T1000 (cell line): ENCODE measurements around the gene FAM50A.
"Not testable (repeated sequence)": the region's sequence is repeated elsewhere in the genome, so short reads cannot be mapped to it uniquely, and the experiment has no call there.

Experiments used
- DNase-seq: peaks from one replicate; lab custom pipeline; 2025; ENCODE audit warnings: mixed read lengths; lab: John Stamatoyannopoulos, UW

FAM50A gene

GRCh38 chrX:154484255-154485149 is 40.6 kb downstream of the FAM50A start:
- DNase-seq, result no peak

DNA sequence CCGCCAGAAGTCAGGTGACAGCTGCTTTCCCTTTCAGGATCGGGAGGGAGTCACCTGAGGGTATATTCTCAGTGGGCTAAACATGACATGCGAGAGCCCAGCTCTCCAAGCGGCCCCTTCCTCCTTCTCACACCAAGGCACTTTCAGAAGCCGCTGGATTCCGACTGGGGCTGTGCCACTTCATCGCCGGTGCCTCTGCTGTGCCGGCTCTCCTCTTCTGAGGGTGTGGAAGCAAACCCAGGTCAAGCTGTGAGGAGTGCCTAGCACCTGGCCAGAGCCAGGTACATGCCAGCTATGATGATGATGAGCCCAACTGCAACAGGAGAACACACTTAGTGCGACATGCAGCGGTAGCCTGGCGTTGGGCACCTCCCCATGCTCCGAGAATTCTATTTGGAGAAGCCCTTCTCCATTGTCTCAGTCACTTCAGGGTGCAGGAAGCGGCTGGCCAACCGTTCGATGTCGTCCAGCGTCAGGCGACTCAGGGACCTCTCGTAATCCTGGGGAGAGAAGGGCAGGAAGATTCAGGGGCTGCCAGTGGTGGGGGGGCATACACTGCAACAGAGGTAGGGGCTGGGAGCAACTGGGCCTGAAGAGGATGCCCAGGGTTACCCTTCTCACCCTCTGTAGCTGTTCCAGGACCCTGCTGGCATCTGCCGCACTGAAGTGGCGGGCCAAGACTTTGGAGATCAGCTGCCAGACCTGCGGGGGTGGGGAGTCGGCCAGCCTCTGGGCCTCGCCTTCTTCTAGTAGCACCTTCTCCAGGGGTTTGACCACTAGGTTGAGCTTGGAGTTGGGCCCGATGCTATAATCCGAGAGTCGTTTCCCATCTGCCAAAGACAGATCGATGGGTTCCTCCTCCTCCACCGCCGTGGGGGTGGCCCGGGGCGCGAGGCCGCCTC is 41.5 kb downstream of the FAM50A start:
- no peak for DNase-seq

DNA sequence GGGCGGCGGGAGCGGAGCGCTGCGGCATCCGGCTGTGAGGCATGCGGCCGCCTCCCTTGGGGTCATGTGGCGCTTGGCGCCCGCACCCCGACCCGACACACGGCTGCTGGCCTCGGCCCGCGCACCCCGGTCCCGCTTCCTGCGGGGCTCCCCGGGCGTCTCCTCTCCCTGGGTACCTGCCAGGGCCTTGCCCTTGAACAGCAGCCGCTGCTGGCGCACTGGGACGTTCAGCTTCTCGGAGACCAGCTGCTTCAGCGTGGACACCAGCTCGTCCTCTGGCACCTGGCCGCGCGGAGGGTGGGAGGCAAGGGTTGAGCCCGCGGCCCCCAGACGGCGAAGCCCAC is 42.1 kb downstream of the FAM50A start:
- no peak for DNase-seq

- DNase-seq, result no peak
These were observed 42.7 kb downstream of the FAM50A start, which contains the start of gene UBL4A for GRCh38 chrX:154486396-154487207. Gene UBL4A, minus strand, starts transcription at chrX:154486615. Its CDS starts 31 bp downstream, at chrX:154486584.

- DNase-seq, result no peak
These were observed 43.8 kb downstream of the FAM50A start for GRCh38 chrX:154487518-154488290.

DNA sequence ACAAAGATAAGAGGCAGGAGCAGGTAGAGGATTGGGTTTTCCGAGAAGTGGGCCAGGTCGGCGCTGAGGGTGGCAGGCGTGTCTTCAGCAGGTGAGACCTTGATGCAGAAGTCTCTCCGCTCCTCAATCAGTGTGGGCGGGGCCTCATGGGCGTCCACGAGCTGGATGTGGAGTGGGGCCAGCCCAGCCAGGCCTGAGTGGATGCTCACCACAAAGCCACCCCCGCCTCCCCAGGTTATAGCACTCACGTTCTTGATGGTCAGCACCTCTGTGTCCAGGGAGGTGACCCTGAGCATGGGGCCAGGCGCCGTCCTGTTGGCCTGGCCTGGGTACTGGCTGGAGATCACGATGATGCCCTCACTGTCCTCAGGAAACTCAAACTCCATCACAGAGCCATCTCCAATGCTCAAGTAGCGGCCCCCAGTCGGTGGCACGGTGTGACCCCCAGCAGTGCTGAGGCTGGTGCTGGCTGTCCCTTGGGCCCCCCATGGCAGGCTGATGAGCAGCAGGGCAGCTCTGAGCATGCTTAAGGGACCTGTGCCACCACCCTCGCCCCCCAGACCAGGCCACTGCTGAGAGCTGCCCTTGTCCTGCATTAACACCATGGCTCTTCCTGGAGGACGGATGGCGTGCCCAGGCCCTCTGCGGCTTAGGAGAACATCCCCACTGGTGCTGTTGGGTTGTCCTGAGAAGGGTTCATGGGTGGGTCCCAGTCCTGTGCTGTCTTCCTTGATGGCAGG is 44.6 kb downstream of the FAM50A start:
- no peak for DNase-seq

DNA sequence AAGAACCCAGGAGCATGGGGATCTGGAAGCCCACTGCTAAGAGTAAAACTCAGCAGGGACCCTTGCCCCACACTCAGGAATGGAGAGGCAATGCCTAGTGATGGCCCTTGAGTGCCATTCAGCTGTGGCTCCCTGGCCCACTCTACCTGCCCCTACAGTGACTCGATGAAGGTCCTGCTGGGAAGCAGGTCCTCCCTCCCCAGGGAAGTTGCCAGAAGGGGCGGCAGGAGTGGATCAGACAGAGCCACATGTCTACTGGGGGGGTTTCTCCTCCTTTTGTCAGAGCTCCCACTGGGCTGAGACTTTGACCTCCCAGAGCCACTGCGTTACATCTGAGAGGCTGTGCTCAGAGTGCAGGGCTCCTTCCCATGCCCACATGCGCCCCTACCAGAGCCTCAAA is 45.2 kb downstream of the FAM50A start:
- DNase-seq, result no peak

DNA sequence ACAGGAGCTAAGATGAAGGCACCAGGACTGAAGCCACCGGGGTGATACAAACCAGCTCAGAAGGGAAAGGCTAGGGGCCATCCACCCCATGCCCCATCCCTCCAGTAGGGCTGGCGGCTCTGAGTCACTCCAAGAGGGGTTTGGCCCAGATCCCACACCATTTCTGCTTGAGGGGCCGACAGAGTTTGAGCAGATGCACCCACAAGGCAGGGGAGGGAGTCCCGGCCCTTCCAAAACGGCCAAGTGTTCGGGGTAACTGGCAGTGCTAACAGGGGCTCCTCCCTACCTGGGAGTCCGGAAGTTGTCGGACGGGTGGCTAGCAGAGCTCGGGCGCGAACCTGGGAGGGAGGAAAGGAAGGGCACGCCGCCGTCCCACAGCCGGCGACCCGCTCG is 46.1 kb downstream of the FAM50A start:
- no peak for DNase-seq

DNA sequence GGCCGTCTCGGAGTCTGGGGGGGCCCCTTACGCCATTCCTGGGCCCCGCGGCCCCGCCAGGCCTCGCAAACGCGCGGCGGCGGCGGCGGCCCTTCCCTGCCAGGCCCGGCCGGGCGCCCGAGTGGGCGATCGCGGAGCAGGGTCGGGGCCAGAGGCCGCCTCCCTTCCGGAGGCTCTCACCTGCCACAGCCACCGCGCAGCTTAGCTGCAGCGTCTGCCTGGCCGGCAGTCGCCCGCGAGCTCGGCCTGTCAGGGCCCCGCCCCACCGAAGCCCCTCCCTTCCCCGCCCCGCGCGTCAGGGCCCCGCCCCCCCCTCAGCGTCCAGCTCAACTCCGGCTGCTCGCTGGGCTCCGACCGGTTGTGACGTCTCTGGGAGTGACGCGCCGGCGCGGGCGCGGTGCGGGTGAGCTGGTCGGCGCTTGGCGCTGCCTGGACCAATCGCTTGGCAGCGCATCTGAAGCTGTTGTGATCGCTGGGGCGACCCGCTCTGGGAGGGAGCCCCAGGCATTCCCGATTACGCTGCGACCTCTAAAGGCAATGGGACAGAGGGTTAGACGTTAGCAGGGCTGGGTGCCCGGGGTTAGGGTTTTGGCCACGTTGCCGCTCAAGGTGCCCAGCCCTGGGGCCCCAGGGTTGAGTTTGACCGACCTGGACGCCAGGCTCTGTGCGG is 46.6 kb downstream of the FAM50A start, which contains the start of gene SLC10A3:
SLC10A3 (minus strand) TSS at position 216 of the 670 bp plus-strand sequence. CDS start 1,689 bp downstream, outside the sequence.
- DNase-seq, result peak; percentile 81

DNA sequence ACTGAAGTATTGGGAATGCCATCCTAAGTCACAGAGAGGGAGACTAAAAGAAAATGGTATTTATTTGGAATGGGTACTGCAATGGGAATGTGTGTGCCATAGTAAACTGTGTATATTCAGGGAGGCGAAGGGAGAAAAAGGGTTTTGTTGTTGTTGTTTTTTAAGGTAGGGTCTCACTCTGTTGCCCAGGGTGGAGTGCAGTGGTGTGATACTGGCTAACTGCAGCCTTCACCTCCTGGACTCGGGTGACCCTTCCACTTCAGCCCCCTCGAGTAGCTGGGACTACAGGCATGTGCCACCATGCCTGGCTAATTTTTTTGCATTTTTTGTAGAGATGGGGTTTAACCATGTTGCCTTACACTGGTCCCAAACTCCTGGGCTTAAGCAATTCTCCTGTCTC is 50.8 kb downstream of the FAM50A start:
- DNase-seq, result no peak

- no peak for DNase-seq
These were observed 51.6 kb downstream of the FAM50A start for GRCh38 chrX:154495472-154495922.

GRCh38 chrX:154496591-154497137 is 52.7 kb downstream of the FAM50A start:
- not testable (repeated sequence) for DNase-seq
